Neural cell (in vitro differentiated cells): Measurements from ENCODE around the gene GNA15. TPM values are rescaled to one million over a fixed set of nuclear protein-coding genes. Genes with fewer than 3 reads are reported as not detected.

ENCODE experiments used
- H2AFZ ChIP-seq: fragments of 200-600, 300-800 bp; sonication (generic), shearing (Covaris generic); 2 replicates; pipeline ENCODE4 v1.6.0; 2014; ENCODE audit warnings: low read depth, mild to moderate bottlenecking, antibody characterized with exemption, low read length, moderate library complexity
- H3F3A ChIP-seq: fragments of 200-600 bp; shearing (Covaris generic); 2 replicates; pipeline ENCODE4 v1.6.1; 2016; ENCODE audit warnings: mild to moderate bottlenecking, moderate library complexity, mixed read lengths, antibody characterized with exemption, low read length; ENCODE audit not compliant: insufficient read depth, poor library complexity, severe bottlenecking
- H3K27ac ChIP-seq: fragments of 200-600, 300-800 bp; sonication (generic), shearing (Covaris generic); 2 replicates; pipeline ENCODE4 v1.5.1; 2014; ENCODE audit warnings: mild to moderate bottlenecking, low read length, moderate library complexity
- H3K27me3 ChIP-seq: fragments of 300-800, 200-600 bp; sonication (generic), shearing (Covaris generic); 2 replicates; pipeline ENCODE4 v1.6.0; 2014; ENCODE audit warnings: mild to moderate bottlenecking, low read depth, low read length, moderate library complexity; ENCODE audit not compliant: insufficient read depth
- H3K36me3 ChIP-seq: fragments of 300-800, 200-600 bp; sonication (generic), shearing (Covaris generic); 2 replicates; pipeline ENCODE4 v1.5.1; 2014; ENCODE audit warnings: mild to moderate bottlenecking, antibody characterized with exemption, low read length, moderate library complexity; ENCODE audit not compliant: insufficient read depth
- H3K4me2 ChIP-seq: fragments of 300-800, 200-600 bp; sonication (generic), shearing (Covaris generic); 2 replicates; pipeline ENCODE4 v1.6.0; 2014; ENCODE audit warnings: mild to moderate bottlenecking, low read length
- H3K4me3 ChIP-seq: fragments of 300-800, 200-600 bp; sonication (generic), shearing (Covaris generic); 2 replicates; pipeline ENCODE4 v1.5.1; 2014; ENCODE audit warnings: mild to moderate bottlenecking, low read length, moderate library complexity
- H3K79me2 ChIP-seq: fragments of 200-600 bp; shearing (Covaris generic); replicated peaks from 2 replicates; pipeline ENCODE4 v1.6.0; 2014; ENCODE audit warnings: mild to moderate bottlenecking, low read length, moderate library complexity; ENCODE audit not compliant: insufficient read depth
- H3K9ac ChIP-seq: fragments of 300-800, 200-600 bp; sonication (generic), shearing (Covaris generic); 2 replicates; pipeline ENCODE4 v1.6.1; 2016; ENCODE audit warnings: mild to moderate bottlenecking, low read length, mixed read lengths
- H3K9me2 ChIP-seq: fragments of 200-600 bp; shearing (Covaris generic); 2 replicates; pipeline ENCODE4 v1.6.1; 2016; ENCODE audit warnings: mild to moderate bottlenecking, low read length, mixed read lengths; ENCODE audit not compliant: insufficient read depth
- H3K9me3 ChIP-seq: fragments of 200-600, 300-800 bp; sonication (generic), shearing (Covaris generic); 2 replicates; pipeline ENCODE4 v1.6.1; 2016; ENCODE audit warnings: mild to moderate bottlenecking, mixed run types, low read length, moderate library complexity, mixed read lengths
- H4K20me1 ChIP-seq: fragments of 200-600 bp; shearing (Covaris generic); 2 replicates; pipeline ENCODE4 v1.6.1; 2016; ENCODE audit warnings: mild to moderate bottlenecking, mixed run types; ENCODE audit not compliant: insufficient read depth
- EP300 ChIP-seq: fragments of 450-650 bp; conservative IDR thresholded peaks from 2 replicates; pipeline ENCODE4 v1.6.1; 2014; ENCODE audit warnings: antibody characterized with exemption, mild to moderate bottlenecking, moderate library complexity; ENCODE audit not compliant: poor library complexity, severe bottlenecking
- EZH2 ChIP-seq: fragments of 200-600, 300-800 bp; shearing (Covaris generic), sonication (generic); IDR thresholded peaks from 2 replicates; pipeline ENCODE4 v1.6.1; 2014; ENCODE audit warnings: antibody characterized with exemption, low read length, borderline replicate concordance, mild to moderate bottlenecking; ENCODE audit not compliant: insufficient read depth, poor library complexity, severe bottlenecking
- MXI1 ChIP-seq: fragments of 450-650 bp; conservative IDR thresholded peaks from 2 replicates; pipeline ENCODE4 v1.6.1; 2014; ENCODE audit warnings: antibody characterized with exemption, mild to moderate bottlenecking; ENCODE audit not compliant: poor library complexity, severe bottlenecking
- POLR2AphosphoS5 ChIP-seq: IDR thresholded peaks from 2 replicates; pipeline ENCODE4 v1.6.1; 2012
- RAD21 ChIP-seq: fragments of 450-650 bp; conservative IDR thresholded peaks from 2 replicates; pipeline ENCODE4 v1.6.1; 2014; ENCODE audit warnings: antibody characterized with exemption, mild to moderate bottlenecking, moderate library complexity
- SMC3 ChIP-seq: fragments of 450-650 bp; conservative IDR thresholded peaks from 2 replicates; pipeline ENCODE4 v1.6.1; 2014; ENCODE audit warnings: antibody characterized with exemption, mild to moderate bottlenecking, moderate library complexity; ENCODE audit not compliant: poor library complexity
- TAF1 ChIP-seq: IDR thresholded peaks from 2 replicates; pipeline ENCODE4 v1.6.1; 2012; ENCODE audit warnings: low read depth
- polyA plus RNA-seq: library from polyadenylated mRNA; depleted of rRNA; stranded (reverse); fragments of >200 nt; gene quantifications from 2 replicates; pipeline ENCODE4 v1.2.3, GENCODE V29; 2014
- TF ChIP-seq, protein P1 (sequence below): fragments of 450-650 bp; IDR thresholded peaks from 2 replicates; pipeline ENCODE4 v1.5.1; 2014; ENCODE audit warnings: antibody characterized with exemption, mild to moderate bottlenecking, moderate library complexity; ENCODE audit not compliant: poor library complexity, severe bottlenecking
- TF ChIP-seq, protein P2 (sequence below): IDR thresholded peaks from 2 replicates; pipeline ENCODE4 v1.6.1; 2012; ENCODE audit warnings: borderline replicate concordance

Gene GNA15
- polyA plus RNA-seq, 1 donor from 2014 or later: not detected

DNA sequence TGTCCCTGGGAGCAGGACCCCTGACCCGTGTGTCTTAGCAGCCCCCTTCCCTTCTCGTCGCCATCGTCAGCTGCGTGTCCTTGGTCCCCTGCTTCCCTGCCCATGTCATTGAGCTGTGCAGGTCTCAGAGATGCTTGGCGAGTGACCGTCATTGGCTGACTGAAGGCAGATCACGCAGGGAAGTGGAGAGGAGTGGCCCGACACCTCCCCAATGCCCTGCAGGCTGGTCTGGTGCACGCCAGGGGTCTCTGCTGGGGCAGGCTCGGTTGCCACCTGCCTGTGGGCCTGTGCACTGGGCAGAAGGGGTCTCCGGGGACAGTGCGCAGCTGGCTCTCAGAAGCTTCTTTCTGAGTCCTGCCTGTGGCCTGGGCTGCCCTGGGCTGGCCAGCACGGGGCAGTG is 35.5 kb upstream of the GNA15 start:
- no peak overlapping the region for H3K4me3 ChIP-seq

DNA sequence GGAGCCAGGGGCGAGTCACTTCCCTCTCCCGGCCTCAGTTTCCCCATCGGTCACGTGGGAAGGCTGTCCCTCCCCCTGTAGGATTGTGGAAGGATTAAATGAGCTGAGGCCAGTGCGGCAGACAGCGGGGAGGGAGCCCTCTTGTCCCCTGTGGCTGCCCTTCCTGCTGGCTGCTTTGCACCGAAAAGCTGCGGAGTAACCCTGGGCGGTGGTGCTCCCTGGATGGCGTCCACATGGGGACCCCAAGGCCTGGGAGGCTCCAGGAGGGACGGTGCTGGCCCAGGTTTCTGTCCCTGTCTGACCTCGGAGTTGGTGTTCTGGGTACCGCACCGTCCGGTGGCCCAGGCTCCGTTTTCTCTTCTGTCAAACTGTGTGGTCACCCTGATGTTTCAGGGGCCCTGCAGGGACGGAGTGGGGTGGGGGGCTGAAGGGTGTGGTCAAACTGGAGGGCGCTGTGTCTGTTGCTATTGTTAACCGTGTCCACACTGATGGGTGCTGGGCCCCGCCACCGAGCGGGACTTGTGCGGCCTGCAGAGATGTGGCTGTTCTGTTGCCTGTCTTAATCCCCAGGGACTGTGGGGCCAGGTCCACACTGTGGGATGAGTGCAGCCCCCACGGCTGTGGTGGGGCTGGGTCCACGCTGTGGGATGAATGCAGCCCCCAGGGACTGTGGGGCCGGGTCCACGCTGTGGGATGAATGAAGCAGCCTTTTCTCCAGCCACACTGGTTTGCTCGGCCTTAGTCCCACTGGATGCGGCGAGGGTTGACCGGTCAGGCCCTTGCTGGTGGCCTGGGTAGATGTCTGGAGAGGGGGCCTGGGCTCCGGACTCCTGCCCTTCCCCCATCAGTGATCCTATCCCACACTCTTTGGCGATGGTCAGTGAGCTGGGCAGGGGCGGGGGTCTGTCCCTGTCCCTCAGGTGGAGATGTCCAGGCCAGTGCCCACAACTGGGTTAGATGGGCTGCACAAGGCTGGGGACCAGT is 34.8 kb upstream of the GNA15 start:
- H3K9ac ChIP-seq: no peak overlapping the region
- H3K4me3 ChIP-seq: no peak overlapping the region
- no peaks in the 10 kb centered on the region for H3F3A ChIP-seq
- H3K9me2 ChIP-seq: no peaks in the 10 kb centered on the region
- H3K27ac ChIP-seq: no peak overlapping the region
- peaks cover 3% of the 10 kb centered on the region for H4K20me1 ChIP-seq
- TF ChIP-seq, protein P1, sequence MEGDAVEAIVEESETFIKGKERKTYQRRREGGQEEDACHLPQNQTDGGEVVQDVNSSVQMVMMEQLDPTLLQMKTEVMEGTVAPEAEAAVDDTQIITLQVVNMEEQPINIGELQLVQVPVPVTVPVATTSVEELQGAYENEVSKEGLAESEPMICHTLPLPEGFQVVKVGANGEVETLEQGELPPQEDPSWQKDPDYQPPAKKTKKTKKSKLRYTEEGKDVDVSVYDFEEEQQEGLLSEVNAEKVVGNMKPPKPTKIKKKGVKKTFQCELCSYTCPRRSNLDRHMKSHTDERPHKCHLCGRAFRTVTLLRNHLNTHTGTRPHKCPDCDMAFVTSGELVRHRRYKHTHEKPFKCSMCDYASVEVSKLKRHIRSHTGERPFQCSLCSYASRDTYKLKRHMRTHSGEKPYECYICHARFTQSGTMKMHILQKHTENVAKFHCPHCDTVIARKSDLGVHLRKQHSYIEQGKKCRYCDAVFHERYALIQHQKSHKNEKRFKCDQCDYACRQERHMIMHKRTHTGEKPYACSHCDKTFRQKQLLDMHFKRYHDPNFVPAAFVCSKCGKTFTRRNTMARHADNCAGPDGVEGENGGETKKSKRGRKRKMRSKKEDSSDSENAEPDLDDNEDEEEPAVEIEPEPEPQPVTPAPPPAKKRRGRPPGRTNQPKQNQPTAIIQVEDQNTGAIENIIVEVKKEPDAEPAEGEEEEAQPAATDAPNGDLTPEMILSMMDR: no peak
- TF ChIP-seq, protein P2, sequence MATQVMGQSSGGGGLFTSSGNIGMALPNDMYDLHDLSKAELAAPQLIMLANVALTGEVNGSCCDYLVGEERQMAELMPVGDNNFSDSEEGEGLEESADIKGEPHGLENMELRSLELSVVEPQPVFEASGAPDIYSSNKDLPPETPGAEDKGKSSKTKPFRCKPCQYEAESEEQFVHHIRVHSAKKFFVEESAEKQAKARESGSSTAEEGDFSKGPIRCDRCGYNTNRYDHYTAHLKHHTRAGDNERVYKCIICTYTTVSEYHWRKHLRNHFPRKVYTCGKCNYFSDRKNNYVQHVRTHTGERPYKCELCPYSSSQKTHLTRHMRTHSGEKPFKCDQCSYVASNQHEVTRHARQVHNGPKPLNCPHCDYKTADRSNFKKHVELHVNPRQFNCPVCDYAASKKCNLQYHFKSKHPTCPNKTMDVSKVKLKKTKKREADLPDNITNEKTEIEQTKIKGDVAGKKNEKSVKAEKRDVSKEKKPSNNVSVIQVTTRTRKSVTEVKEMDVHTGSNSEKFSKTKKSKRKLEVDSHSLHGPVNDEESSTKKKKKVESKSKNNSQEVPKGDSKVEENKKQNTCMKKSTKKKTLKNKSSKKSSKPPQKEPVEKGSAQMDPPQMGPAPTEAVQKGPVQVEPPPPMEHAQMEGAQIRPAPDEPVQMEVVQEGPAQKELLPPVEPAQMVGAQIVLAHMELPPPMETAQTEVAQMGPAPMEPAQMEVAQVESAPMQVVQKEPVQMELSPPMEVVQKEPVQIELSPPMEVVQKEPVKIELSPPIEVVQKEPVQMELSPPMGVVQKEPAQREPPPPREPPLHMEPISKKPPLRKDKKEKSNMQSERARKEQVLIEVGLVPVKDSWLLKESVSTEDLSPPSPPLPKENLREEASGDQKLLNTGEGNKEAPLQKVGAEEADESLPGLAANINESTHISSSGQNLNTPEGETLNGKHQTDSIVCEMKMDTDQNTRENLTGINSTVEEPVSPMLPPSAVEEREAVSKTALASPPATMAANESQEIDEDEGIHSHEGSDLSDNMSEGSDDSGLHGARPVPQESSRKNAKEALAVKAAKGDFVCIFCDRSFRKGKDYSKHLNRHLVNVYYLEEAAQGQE: no peak
- TF ChIP-seq SMC3 (no peak), EZH2 (no peak), POLR2AphosphoS5 (no peak), RAD21 (no peak), TAF1 (no peak), MXI1 (no peak), EP300 (no peak)
- no peak overlapping the region for H2AFZ ChIP-seq
- no peaks in the 10 kb centered on the region for H3K9me3 ChIP-seq
- no peak overlapping the region for H3K4me2 ChIP-seq
- no peaks in the 10 kb centered on the region for H3K36me3 ChIP-seq
- H3K27me3 ChIP-seq: no peaks in the 10 kb centered on the region
- peaks cover 23% of the 10 kb centered on the region for H3K79me2 ChIP-seq

More for the DNA sequence above, 35.5 kb upstream of the GNA15 start:
- Histone ChIP-seq H2AFZ (no peak overlapping the region), H3F3A (no peaks in the 10 kb centered on the region), H3K36me3 (no peaks in the 10 kb centered on the region), H3K79me2 (peaks cover 29% of the 10 kb centered on the region), H3K27ac (no peak overlapping the region), H3K27me3 (no peaks in the 10 kb centered on the region), H3K9me2 (no peaks in the 10 kb centered on the region), H3K9me3 (no peaks in the 10 kb centered on the region), H3K9ac (no peak overlapping the region), H4K20me1 (peaks cover 9% of the 10 kb centered on the region), H3K4me2 (no peak overlapping the region)
- TF ChIP-seq MXI1 (no peak), TAF1 (no peak), EZH2 (no peak)
- TF ChIP-seq, protein P2: no peak
- TF ChIP-seq, protein P1: no peak
